ENCODE results near the gene FGF12. TPM values are rescaled to one million over a fixed set of nuclear protein-coding genes. Genes with fewer than 3 reads are reported as not detected.

The FGF12 gene
- total and polyA plus RNA-seq, 2 donors (not counting 1 experiment from before 2014, with no cell fraction given): 0.17 TPM; not detected in 1

DNA sequence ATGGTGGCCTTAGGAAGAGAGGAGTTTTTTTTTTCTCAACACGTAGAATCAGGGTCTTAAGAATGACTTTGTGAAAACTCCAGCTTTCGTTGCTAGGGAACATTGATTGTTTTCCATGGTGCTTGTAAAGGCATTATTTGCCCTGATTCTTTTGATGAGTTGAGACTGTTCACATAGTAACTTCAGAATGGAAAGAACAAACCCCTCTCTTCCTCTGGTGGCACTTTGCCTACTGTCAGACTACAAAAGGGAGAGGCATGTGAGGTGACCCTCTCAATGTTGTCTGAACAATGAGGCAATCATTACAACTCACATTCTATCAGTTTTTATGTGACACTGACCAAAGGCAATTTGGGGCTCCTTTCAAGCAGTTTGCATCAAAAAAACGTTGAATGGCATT, 477.8 kb downstream of the FGF12 start:
- no peak for TF ChIP-seq EZH2 (IDR thresholded peaks at IDR 0.05; ENCODE audit: low read length, missing control alignments)
- TF ChIP-seq, protein P1, sequence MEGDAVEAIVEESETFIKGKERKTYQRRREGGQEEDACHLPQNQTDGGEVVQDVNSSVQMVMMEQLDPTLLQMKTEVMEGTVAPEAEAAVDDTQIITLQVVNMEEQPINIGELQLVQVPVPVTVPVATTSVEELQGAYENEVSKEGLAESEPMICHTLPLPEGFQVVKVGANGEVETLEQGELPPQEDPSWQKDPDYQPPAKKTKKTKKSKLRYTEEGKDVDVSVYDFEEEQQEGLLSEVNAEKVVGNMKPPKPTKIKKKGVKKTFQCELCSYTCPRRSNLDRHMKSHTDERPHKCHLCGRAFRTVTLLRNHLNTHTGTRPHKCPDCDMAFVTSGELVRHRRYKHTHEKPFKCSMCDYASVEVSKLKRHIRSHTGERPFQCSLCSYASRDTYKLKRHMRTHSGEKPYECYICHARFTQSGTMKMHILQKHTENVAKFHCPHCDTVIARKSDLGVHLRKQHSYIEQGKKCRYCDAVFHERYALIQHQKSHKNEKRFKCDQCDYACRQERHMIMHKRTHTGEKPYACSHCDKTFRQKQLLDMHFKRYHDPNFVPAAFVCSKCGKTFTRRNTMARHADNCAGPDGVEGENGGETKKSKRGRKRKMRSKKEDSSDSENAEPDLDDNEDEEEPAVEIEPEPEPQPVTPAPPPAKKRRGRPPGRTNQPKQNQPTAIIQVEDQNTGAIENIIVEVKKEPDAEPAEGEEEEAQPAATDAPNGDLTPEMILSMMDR (conservative IDR thresholded peaks at IDR 0.05 in 1 of 2, IDR thresholded peaks at IDR 0.05 in 1 of 2; ENCODE audit: low read depth in 1 of 2, low read length in 2 of 2): no peak
- Histone ChIP-seq H3K4me2 (ENCODE audit: extremely low read depth, insufficient read depth, low read length) (no peak overlapping the region), H3K36me3 (ENCODE audit: control insufficient read depth, insufficient read depth, low read length) (no peaks in the 10 kb centered on the region), H3K9me3 (ENCODE audit: control insufficient read depth, insufficient read depth, low read depth, low read length) (no peaks in the 10 kb centered on the region), H2AFZ (ENCODE audit: low read length) (no peak overlapping the region), H4K20me1 (ENCODE audit: control insufficient read depth, extremely low read depth, insufficient read depth, low read length) (no peaks in the 10 kb centered on the region), H3K4me1 (ENCODE audit: control insufficient read depth, extremely low read depth, insufficient read depth, low read length) (no peaks in the 10 kb centered on the region), H3K4me3 (replicated peaks in 1 of 4; ENCODE audit: control extremely low read depth in 1 of 4, insufficient read depth in 1 of 4, low read depth in 3 of 4, low read length in 4 of 4) (no peak overlapping the region), H3K9ac (ENCODE audit: insufficient read depth, low read length) (no peak overlapping the region), H3K27me3 (ENCODE audit: control insufficient read depth, insufficient read depth, low read length) (no peaks in the 10 kb centered on the region), H3K27ac (ENCODE audit: insufficient read depth, low read length) (no peak overlapping the region), H3K79me2 (ENCODE audit: control insufficient read depth, insufficient read depth, low read length) (no peaks in the 10 kb centered on the region)
- no peak for DNase-seq (ENCODE audit: low read depth in 2 of 2)

DNA sequence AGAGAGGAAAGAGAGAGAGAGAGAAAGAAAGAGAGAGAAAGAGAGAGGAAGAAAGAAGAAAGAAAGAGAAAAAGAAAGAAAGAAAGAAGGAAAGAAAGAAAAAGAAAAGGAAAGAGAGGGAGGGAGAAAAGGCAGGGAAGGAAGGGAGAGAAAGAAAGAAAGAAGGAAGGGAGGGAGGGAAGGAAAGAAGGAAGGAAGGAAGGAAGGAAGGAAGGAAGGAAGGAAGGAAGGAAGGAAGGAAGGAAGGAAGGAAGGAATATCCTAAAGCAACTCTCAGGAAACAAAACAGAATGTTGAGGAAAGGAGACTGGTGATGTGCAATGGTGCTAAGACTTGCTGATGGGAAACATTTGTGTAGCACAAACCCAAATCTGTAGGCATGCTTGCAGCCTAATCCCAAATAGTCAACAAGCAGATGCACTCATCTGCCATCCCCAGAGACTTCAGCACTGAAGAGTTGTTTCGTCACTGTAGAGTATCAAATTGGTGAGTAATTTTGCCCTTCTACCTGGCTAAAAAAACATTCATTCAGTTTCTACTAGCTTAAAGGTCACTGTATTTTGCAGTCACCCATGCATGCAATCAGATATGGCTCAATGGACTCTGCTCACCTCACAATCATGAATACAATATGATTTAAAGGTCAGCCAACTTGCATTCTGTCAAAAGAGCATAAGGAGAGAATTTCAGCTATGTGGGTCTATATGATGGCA, 480.3 kb downstream of the FGF12 start:
- no peaks in the 10 kb centered on the region for H3K27me3 ChIP-seq (ENCODE audit: control insufficient read depth, insufficient read depth, low read length)
- no peak overlapping the region for H3K27ac ChIP-seq (ENCODE audit: insufficient read depth, low read length)
- no peak overlapping the region for H3K4me3 ChIP-seq (replicated peaks in 1 of 4; ENCODE audit: control extremely low read depth in 1 of 4, insufficient read depth in 1 of 4, low read depth in 3 of 4, low read length in 4 of 4)
- no peaks in the 10 kb centered on the region for H4K20me1 ChIP-seq (ENCODE audit: control insufficient read depth, extremely low read depth, insufficient read depth, low read length)
- no peak overlapping the region for H2AFZ ChIP-seq (ENCODE audit: low read length)
- no peak for TF ChIP-seq EZH2 (IDR thresholded peaks at IDR 0.05; ENCODE audit: low read length, missing control alignments)
- TF ChIP-seq, protein P1 (conservative IDR thresholded peaks at IDR 0.05 in 1 of 2, IDR thresholded peaks at IDR 0.05 in 1 of 2; ENCODE audit: low read depth in 1 of 2, low read length in 2 of 2): no peak
- no peaks in the 10 kb centered on the region for H3K79me2 ChIP-seq (ENCODE audit: control insufficient read depth, insufficient read depth, low read length)
- H3K36me3 ChIP-seq (ENCODE audit: control insufficient read depth, insufficient read depth, low read length): no peaks in the 10 kb centered on the region
- no peak overlapping the region for H3K4me2 ChIP-seq (ENCODE audit: extremely low read depth, insufficient read depth, low read length)
- DNase-seq (ENCODE audit: low read depth in 2 of 2): no peak
- H3K9ac ChIP-seq (ENCODE audit: insufficient read depth, low read length): no peak overlapping the region
- no peaks in the 10 kb centered on the region for H3K9me3 ChIP-seq (ENCODE audit: control insufficient read depth, insufficient read depth, low read depth, low read length)
- no peaks in the 10 kb centered on the region for H3K4me1 ChIP-seq (ENCODE audit: control insufficient read depth, extremely low read depth, insufficient read depth, low read length)

DNA sequence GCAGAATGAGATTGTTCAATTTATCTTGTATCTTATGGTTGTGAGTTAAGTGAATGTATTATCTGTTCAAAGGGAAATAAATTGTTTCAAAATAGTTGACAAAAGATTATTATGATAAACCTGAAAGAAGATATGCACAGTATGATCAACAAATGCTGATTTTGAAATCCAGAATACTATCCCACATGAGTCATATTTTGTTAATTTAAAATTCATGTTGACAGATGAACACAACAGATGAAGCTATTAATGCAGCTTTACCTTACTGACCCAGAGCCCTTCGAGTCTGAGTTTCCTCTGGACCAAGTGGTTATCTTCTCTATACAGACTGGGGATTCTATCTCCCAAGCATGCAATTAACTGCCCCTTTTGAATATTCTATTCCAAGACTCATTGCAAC, 482.8 kb downstream of the FGF12 start:
- no peaks in the 10 kb centered on the region for H3K9me3 ChIP-seq (ENCODE audit: control insufficient read depth, insufficient read depth, low read depth, low read length)
- no peaks in the 10 kb centered on the region for H3K36me3 ChIP-seq (ENCODE audit: control insufficient read depth, insufficient read depth, low read length)
- DNase-seq (ENCODE audit: low read depth in 2 of 2): no peak
- no peak for TF ChIP-seq EZH2 (IDR thresholded peaks at IDR 0.05; ENCODE audit: low read length, missing control alignments)
- TF ChIP-seq, protein P1 (conservative IDR thresholded peaks at IDR 0.05 in 1 of 2, IDR thresholded peaks at IDR 0.05 in 1 of 2; ENCODE audit: low read depth in 1 of 2, low read length in 2 of 2): no peak
- H3K27ac ChIP-seq (ENCODE audit: insufficient read depth, low read length): no peak overlapping the region
- no peak overlapping the region for H3K4me3 ChIP-seq (replicated peaks in 1 of 4; ENCODE audit: control extremely low read depth in 1 of 4, insufficient read depth in 1 of 4, low read depth in 3 of 4, low read length in 4 of 4)
- no peak overlapping the region for H3K4me2 ChIP-seq (ENCODE audit: extremely low read depth, insufficient read depth, low read length)
- H2AFZ ChIP-seq (ENCODE audit: low read length): no peak overlapping the region
- H3K79me2 ChIP-seq (ENCODE audit: control insufficient read depth, insufficient read depth, low read length): no peaks in the 10 kb centered on the region
- no peaks in the 10 kb centered on the region for H3K4me1 ChIP-seq (ENCODE audit: control insufficient read depth, extremely low read depth, insufficient read depth, low read length)
- H4K20me1 ChIP-seq (ENCODE audit: control insufficient read depth, extremely low read depth, insufficient read depth, low read length): no peaks in the 10 kb centered on the region
- no peak overlapping the region for H3K9ac ChIP-seq (ENCODE audit: insufficient read depth, low read length)
- H3K27me3 ChIP-seq (ENCODE audit: control insufficient read depth, insufficient read depth, low read length): no peaks in the 10 kb centered on the region
